ENCODE data around the gene POLR1H.

The POLR1H gene

GRCh38 chr6:30093951-30094661 is 33.0 kb downstream of the POLR1H start:
- TF ChIP-seq POLR2AphosphoS5 (IDR thresholded peaks at IDR 0.05; ENCODE audit: low read depth, low read length) (no peak), FOXP2 (optimal IDR thresholded peaks at IDR 0.05; ENCODE audit: borderline replicate concordance, extremely low read depth, extremely low read length, insufficient read depth) (no peak), SIN3A (IDR thresholded peaks at IDR 0.05; ENCODE audit: borderline replicate concordance, insufficient read depth, low read length) (no peak), TAF1 (IDR thresholded peaks at IDR 0.05; ENCODE audit: borderline replicate concordance, insufficient read depth, low read length) (no peak)
- TF ChIP-seq, protein P1, sequence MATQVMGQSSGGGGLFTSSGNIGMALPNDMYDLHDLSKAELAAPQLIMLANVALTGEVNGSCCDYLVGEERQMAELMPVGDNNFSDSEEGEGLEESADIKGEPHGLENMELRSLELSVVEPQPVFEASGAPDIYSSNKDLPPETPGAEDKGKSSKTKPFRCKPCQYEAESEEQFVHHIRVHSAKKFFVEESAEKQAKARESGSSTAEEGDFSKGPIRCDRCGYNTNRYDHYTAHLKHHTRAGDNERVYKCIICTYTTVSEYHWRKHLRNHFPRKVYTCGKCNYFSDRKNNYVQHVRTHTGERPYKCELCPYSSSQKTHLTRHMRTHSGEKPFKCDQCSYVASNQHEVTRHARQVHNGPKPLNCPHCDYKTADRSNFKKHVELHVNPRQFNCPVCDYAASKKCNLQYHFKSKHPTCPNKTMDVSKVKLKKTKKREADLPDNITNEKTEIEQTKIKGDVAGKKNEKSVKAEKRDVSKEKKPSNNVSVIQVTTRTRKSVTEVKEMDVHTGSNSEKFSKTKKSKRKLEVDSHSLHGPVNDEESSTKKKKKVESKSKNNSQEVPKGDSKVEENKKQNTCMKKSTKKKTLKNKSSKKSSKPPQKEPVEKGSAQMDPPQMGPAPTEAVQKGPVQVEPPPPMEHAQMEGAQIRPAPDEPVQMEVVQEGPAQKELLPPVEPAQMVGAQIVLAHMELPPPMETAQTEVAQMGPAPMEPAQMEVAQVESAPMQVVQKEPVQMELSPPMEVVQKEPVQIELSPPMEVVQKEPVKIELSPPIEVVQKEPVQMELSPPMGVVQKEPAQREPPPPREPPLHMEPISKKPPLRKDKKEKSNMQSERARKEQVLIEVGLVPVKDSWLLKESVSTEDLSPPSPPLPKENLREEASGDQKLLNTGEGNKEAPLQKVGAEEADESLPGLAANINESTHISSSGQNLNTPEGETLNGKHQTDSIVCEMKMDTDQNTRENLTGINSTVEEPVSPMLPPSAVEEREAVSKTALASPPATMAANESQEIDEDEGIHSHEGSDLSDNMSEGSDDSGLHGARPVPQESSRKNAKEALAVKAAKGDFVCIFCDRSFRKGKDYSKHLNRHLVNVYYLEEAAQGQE (IDR thresholded peaks at IDR 0.05; ENCODE audit: insufficient read depth in 1 of 2, low read depth in 2 of 2, low read length in 2 of 2), result no peak

- TF ChIP-seq SIN3A (IDR thresholded peaks at IDR 0.05; ENCODE audit: borderline replicate concordance, insufficient read depth, low read length) (no peak), FOXP2 (optimal IDR thresholded peaks at IDR 0.05; ENCODE audit: borderline replicate concordance, extremely low read depth, extremely low read length, insufficient read depth) (no peak), TAF1 (IDR thresholded peaks at IDR 0.05; ENCODE audit: borderline replicate concordance, insufficient read depth, low read length) (no peak), POLR2AphosphoS5 (IDR thresholded peaks at IDR 0.05; ENCODE audit: low read depth, low read length) (no peak)
- TF ChIP-seq, protein P1 (IDR thresholded peaks at IDR 0.05; ENCODE audit: insufficient read depth in 1 of 2, low read depth in 2 of 2, low read length in 2 of 2), result no peak
Observed at GRCh38 chr6:30096829-30097228, 35.8 kb downstream of the POLR1H start.

- no peak for TF ChIP-seq POLR2AphosphoS5 (IDR thresholded peaks at IDR 0.05; ENCODE audit: low read depth, low read length)
- no peak for TF ChIP-seq TAF1 (IDR thresholded peaks at IDR 0.05; ENCODE audit: borderline replicate concordance, insufficient read depth, low read length)
- TF ChIP-seq SIN3A (IDR thresholded peaks at IDR 0.05; ENCODE audit: borderline replicate concordance, insufficient read depth, low read length), result no peak
- TF ChIP-seq, protein P1 (IDR thresholded peaks at IDR 0.05; ENCODE audit: insufficient read depth in 1 of 2, low read depth in 2 of 2, low read length in 2 of 2), result no peak
- TF ChIP-seq FOXP2 (optimal IDR thresholded peaks at IDR 0.05; ENCODE audit: borderline replicate concordance, extremely low read depth, extremely low read length, insufficient read depth), result no peak
Observed at GRCh38 chr6:30097902-30098768, 37.1 kb downstream of the POLR1H start.

DNA sequence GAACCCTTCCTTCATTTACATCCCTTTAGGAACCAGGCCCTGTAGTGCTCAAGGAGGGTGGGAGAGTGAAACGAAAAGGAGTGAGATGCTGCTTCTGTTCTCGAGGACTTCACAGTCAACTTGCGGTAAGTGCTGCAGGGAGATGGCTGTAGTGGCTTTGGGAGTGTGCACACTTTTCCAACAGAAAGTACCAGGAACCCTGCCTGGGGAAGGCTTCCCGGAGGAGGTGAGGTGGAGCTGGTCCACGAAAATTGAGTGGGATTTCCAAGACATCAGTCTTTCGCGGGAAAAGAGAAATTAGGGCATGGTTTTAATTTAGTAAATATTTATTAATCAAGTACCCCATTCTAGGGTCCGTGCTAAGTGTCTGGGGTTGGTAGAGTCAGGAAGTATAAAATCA is 39.1 kb downstream of the POLR1H start:
- TF ChIP-seq FOXP2 (optimal IDR thresholded peaks at IDR 0.05; ENCODE audit: borderline replicate concordance, extremely low read depth, extremely low read length, insufficient read depth) (no peak), TAF1 (IDR thresholded peaks at IDR 0.05; ENCODE audit: borderline replicate concordance, insufficient read depth, low read length) (no peak), SIN3A (IDR thresholded peaks at IDR 0.05; ENCODE audit: borderline replicate concordance, insufficient read depth, low read length) (no peak), POLR2AphosphoS5 (IDR thresholded peaks at IDR 0.05; ENCODE audit: low read depth, low read length) (no peak)
- TF ChIP-seq, protein P1 (IDR thresholded peaks at IDR 0.05; ENCODE audit: insufficient read depth in 1 of 2, low read depth in 2 of 2, low read length in 2 of 2), result no peak
